Right kidney (tissue), 1 donor: ENCODE results near the gene ARHGAP32.
"Not testable (repeated sequence)": the region's sequence is repeated elsewhere in the genome, so short reads cannot be mapped to it uniquely, and the experiment has no call there.

ENCODE experiments used
- DNase-seq: peaks from one replicate; pipeline ENCODE4 v3.0.0-alpha.2; 2016

ARHGAP32 gene

GRCh38 chr11:129023968-129024676 lies 168.0 kb downstream of the ARHGAP32 start:
- DNase-seq: no peak

GRCh38 chr11:129021295-129021694 lies 170.8 kb downstream of the ARHGAP32 start:
- no peak for DNase-seq

- no peak for DNase-seq
These were observed 173.1 kb downstream of the ARHGAP32 start for GRCh38 chr11:129018991-129019390.

GRCh38 chr11:129018126-129018525 lies 174.0 kb downstream of the ARHGAP32 start:
- DNase-seq: no peak

GRCh38 chr11:129013737-129014475 lies 178.2 kb downstream of the ARHGAP32 start:
- no peak for DNase-seq

GRCh38 chr11:129012880-129013279 lies 179.2 kb downstream of the ARHGAP32 start:
- no peak for DNase-seq

GRCh38 chr11:129006161-129006560 lies 186.0 kb downstream of the ARHGAP32 start:
- DNase-seq: no peak

- DNase-seq: not testable (repeated sequence)
These were observed 193.0 kb downstream of the ARHGAP32 start for GRCh38 chr11:128999165-128999564.

- no peak for DNase-seq
These were observed 203.7 kb downstream of the ARHGAP32 start for GRCh38 chr11:128988242-128988970.

- no peak for DNase-seq
These were observed 206.2 kb downstream of the ARHGAP32 start for GRCh38 chr11:128985880-128986279.

- no peak for DNase-seq
These were observed 209.1 kb downstream of the ARHGAP32 start for GRCh38 chr11:128983023-128983422.

GRCh38 chr11:128981254-128981653 lies 210.9 kb downstream of the ARHGAP32 start:
- DNase-seq: no peak

GRCh38 chr11:128970598-128971190 lies 221.4 kb downstream of the ARHGAP32 start:
- no peak for DNase-seq

GRCh38 chr11:128968916-128969315 lies 223.2 kb downstream of the ARHGAP32 start:
- no peak for DNase-seq

- DNase-seq: no peak
These were observed 224.5 kb downstream of the ARHGAP32 start for GRCh38 chr11:128967578-128967977.

GRCh38 chr11:128965485-128965884 lies 226.6 kb downstream of the ARHGAP32 start:
- DNase-seq: no peak

GRCh38 chr11:128964463-128964930 lies 227.6 kb downstream of the ARHGAP32 start:
- DNase-seq: no peak

GRCh38 chr11:128963744-128964325 lies 228.3 kb downstream of the ARHGAP32 start:
- DNase-seq: no peak

GRCh38 chr11:128962896-128963295 lies 229.2 kb downstream of the ARHGAP32 start:
- DNase-seq: no peak

GRCh38 chr11:128961645-128962044 lies 230.5 kb downstream of the ARHGAP32 start:
- no peak for DNase-seq

- DNase-seq: no peak
These were observed 235.0 kb downstream of the ARHGAP32 start for GRCh38 chr11:128957202-128957482.

GRCh38 chr11:128956401-128957201 lies 235.5 kb downstream of the ARHGAP32 start:
- DNase-seq: peak; percentile 48
